ENCODE results near the gene FAM204A.

The FAM204A gene

GRCh38 chr10:118321724-118322575, 20.2 kb downstream of the FAM204A start:
- TF ChIP-seq, protein P1, sequence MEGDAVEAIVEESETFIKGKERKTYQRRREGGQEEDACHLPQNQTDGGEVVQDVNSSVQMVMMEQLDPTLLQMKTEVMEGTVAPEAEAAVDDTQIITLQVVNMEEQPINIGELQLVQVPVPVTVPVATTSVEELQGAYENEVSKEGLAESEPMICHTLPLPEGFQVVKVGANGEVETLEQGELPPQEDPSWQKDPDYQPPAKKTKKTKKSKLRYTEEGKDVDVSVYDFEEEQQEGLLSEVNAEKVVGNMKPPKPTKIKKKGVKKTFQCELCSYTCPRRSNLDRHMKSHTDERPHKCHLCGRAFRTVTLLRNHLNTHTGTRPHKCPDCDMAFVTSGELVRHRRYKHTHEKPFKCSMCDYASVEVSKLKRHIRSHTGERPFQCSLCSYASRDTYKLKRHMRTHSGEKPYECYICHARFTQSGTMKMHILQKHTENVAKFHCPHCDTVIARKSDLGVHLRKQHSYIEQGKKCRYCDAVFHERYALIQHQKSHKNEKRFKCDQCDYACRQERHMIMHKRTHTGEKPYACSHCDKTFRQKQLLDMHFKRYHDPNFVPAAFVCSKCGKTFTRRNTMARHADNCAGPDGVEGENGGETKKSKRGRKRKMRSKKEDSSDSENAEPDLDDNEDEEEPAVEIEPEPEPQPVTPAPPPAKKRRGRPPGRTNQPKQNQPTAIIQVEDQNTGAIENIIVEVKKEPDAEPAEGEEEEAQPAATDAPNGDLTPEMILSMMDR (IDR thresholded peaks at IDR 0.05; ENCODE audit: control extremely low read depth, extremely low read depth, low read depth, missing control alignments) = no peak
- CTCF ChIA-PET = no interaction called here
- POLR2A ChIA-PET = no interaction called here
- DNase-seq (ENCODE audit: extremely low spot score) = no peak

- no peak for DNase-seq (ENCODE audit: extremely low spot score)
- TF ChIP-seq, protein P1 (IDR thresholded peaks at IDR 0.05; ENCODE audit: control extremely low read depth, extremely low read depth, low read depth, missing control alignments) = no peak
- ChIA-PET CTCF (interaction anchor here (0.9 to 2.9 kb wide), 3 partner anchors 10 to 873 kb away, joined by 3 to 14 read pairs (median 5); no protein-coding TSS in a partner anchor), POLR2A (no interaction called here)
Measured at GRCh38 chr10:118315629-118316028, 26.5 kb downstream of the FAM204A start.

- CTCF ChIA-PET = interaction anchor here (0.9 to 2.9 kb wide), 4 partner anchors 11 to 872 kb away, joined by 3 to 14 read pairs (median 4); no protein-coding TSS in a partner anchor
- POLR2A ChIA-PET = no interaction called here
- no peak for DNase-seq (ENCODE audit: extremely low spot score)
- TF ChIP-seq, protein P1 (IDR thresholded peaks at IDR 0.05; ENCODE audit: control extremely low read depth, extremely low read depth, low read depth, missing control alignments) = no peak
Measured at GRCh38 chr10:118314882-118315281, 27.2 kb downstream of the FAM204A start.

GRCh38 chr10:118311505-118311904, 30.6 kb downstream of the FAM204A start:
- ChIA-PET POLR2A (no interaction called here), CTCF (interaction anchor here (1.4 to 1.7 kb wide), 3 partner anchors 13 to 21 kb away, joined by 3 to 4 read pairs (median 3); no protein-coding TSS in a partner anchor)
- no peak for DNase-seq (ENCODE audit: extremely low spot score)
- TF ChIP-seq, protein P1 (IDR thresholded peaks at IDR 0.05; ENCODE audit: control extremely low read depth, extremely low read depth, low read depth, missing control alignments) = no peak

- ChIA-PET POLR2A (no interaction called here), CTCF (interaction anchor here (1.4 to 1.7 kb wide), 2 partner anchors 13 to 20 kb away, joined by 3 to 4 read pairs; no protein-coding TSS in a partner anchor)
- TF ChIP-seq, protein P1 (IDR thresholded peaks at IDR 0.05; ENCODE audit: control extremely low read depth, extremely low read depth, low read depth, missing control alignments) = no peak
- DNase-seq (ENCODE audit: extremely low spot score) = no peak
Measured at GRCh38 chr10:118310822-118311221, 31.3 kb downstream of the FAM204A start.

GRCh38 chr10:118309911-118310310, 32.2 kb downstream of the FAM204A start:
- ChIA-PET CTCF (interaction anchor here (1.7 kb wide), 1 partner anchor 14 kb away, joined by 3 read pairs; no protein-coding TSS in a partner anchor), POLR2A (no interaction called here)
- TF ChIP-seq, protein P1 (IDR thresholded peaks at IDR 0.05; ENCODE audit: control extremely low read depth, extremely low read depth, low read depth, missing control alignments) = no peak
- DNase-seq (ENCODE audit: extremely low spot score) = no peak

Measured in GM10248 (cell line).